COLO668 (cell line): ENCODE results near the gene FOXD4.
"Not testable (repeated sequence)": the region's sequence is repeated elsewhere in the genome, so short reads cannot be mapped to it uniquely, and the experiment has no call there.

Source experiments
- DNase-seq: peaks from one replicate; lab custom pipeline; 2025; ENCODE audit not compliant: unreplicated experiment; lab: John Stamatoyannopoulos, UW

The FOXD4 gene

GRCh38 chr9:117995-118467 is at the start of gene FOXD4:
TSS of gene FOXD4 (minus strand) at chr9:118417. CDS start at chr9:118119, 298 bp downstream.
- DNase-seq: not testable (repeated sequence)

- not testable (repeated sequence) for DNase-seq
Observed at GRCh38 chr9:159871-160270, 41.7 kb upstream of the FOXD4 start.

GRCh38 chr9:151173-151572 is 33.0 kb upstream of the FOXD4 start:
- DNase-seq: not testable (repeated sequence)

GRCh38 chr9:139880-140279 is 21.7 kb upstream of the FOXD4 start:
- DNase-seq: not testable (repeated sequence)

- DNase-seq: not testable (repeated sequence)
Observed at GRCh38 chr9:117144-117994, 848 bp downstream of the FOXD4 start.

GRCh38 chr9:116239-117077 is 1.8 kb downstream of the FOXD4 start:
- not testable (repeated sequence) for DNase-seq

- not testable (repeated sequence) for DNase-seq
Observed at GRCh38 chr9:115118-115451, 3.1 kb downstream of the FOXD4 start.

- DNase-seq: not testable (repeated sequence)
Observed at GRCh38 chr9:114267-115117, 3.7 kb downstream of the FOXD4 start.

GRCh38 chr9:113468-114266 is 4.5 kb downstream of the FOXD4 start:
- DNase-seq: peak; percentile 52

- not testable (repeated sequence) for DNase-seq
Observed at GRCh38 chr9:112589-113467, 5.4 kb downstream of the FOXD4 start.

- DNase-seq: not testable (repeated sequence)
Observed at GRCh38 chr9:110672-111071, 7.5 kb downstream of the FOXD4 start.

GRCh38 chr9:109540-109939 is 8.7 kb downstream of the FOXD4 start:
- not testable (repeated sequence) for DNase-seq

- DNase-seq: not testable (repeated sequence)
Observed at GRCh38 chr9:108742-109495, 9.3 kb downstream of the FOXD4 start.

GRCh38 chr9:105991-106390 is 12.2 kb downstream of the FOXD4 start:
- not testable (repeated sequence) for DNase-seq

- not testable (repeated sequence) for DNase-seq
Observed at GRCh38 chr9:100430-100829, 17.8 kb downstream of the FOXD4 start.

GRCh38 chr9:99867-100266 is 18.4 kb downstream of the FOXD4 start:
- not testable (repeated sequence) for DNase-seq

GRCh38 chr9:98775-99174 is 19.4 kb downstream of the FOXD4 start:
- DNase-seq: not testable (repeated sequence)

GRCh38 chr9:94992-95391 is 23.2 kb downstream of the FOXD4 start:
- not testable (repeated sequence) for DNase-seq
